GM18517 (cell line): ENCODE data around the gene EFNA2.

Experiments
- ATAC-seq: cut with Tn5 transposase; IDR thresholded peaks from one replicate; pipeline ENCODE4 v1.9.1; 2021; ENCODE audit warnings: mild to moderate bottlenecking, moderate library complexity; ENCODE audit not compliant: unreplicated experiment

EFNA2 gene

GRCh38 chr19:1259876-1260748 is 25.6 kb upstream of the EFNA2 start:
- peak; percentile 7 for ATAC-seq

- ATAC-seq: peak; percentile 31
Observed at GRCh38 chr19:1260749-1261537, 24.7 kb upstream of the EFNA2 start.

GRCh38 chr19:1261538-1261797 is 24.2 kb upstream of the EFNA2 start:
- ATAC-seq: no peak

- ATAC-seq: no peak
Observed at GRCh38 chr19:1261798-1262622, 23.7 kb upstream of the EFNA2 start.

GRCh38 chr19:1262623-1263123 is 23.0 kb upstream of the EFNA2 start:
- ATAC-seq: no peak

- ATAC-seq: no peak
Observed at GRCh38 chr19:1263188-1263587, 22.5 kb upstream of the EFNA2 start.

- ATAC-seq: no peak
Observed at GRCh38 chr19:1264801-1265614, 20.7 kb upstream of the EFNA2 start.

GRCh38 chr19:1265615-1266128 is 20.0 kb upstream of the EFNA2 start:
- no peak for ATAC-seq

- ATAC-seq: peak; percentile 26
Observed at GRCh38 chr19:1266129-1266915, 19.4 kb upstream of the EFNA2 start.

- peak; percentile 14 for ATAC-seq
Observed at GRCh38 chr19:1266916-1267476, 18.7 kb upstream of the EFNA2 start.

- ATAC-seq: no peak
Observed at GRCh38 chr19:1267477-1268225, 18.0 kb upstream of the EFNA2 start.

GRCh38 chr19:1268226-1269064 is 17.2 kb upstream of the EFNA2 start:
- ATAC-seq: no peak

GRCh38 chr19:1269065-1269477 is 16.6 kb upstream of the EFNA2 start, which contains the start of gene CIRBP:
Gene CIRBP (plus strand): TSS chr19:1269332. CDS start chr19:1270934, 1,602 bp downstream.
- ATAC-seq: peak; percentile 47

GRCh38 chr19:1269478-1270212 is 16.0 kb upstream of the EFNA2 start:
- ATAC-seq: peak; percentile 20

GRCh38 chr19:1270213-1270853 is 15.3 kb upstream of the EFNA2 start:
- ATAC-seq: no peak
